Small intestine (tissue), 7 donors: ENCODE measurements around the gene EFEMP2. TPM values are rescaled to one million over a fixed set of nuclear protein-coding genes. Genes with fewer than 3 reads are reported as not detected.

Source experiments
- DNase-seq, 2 donors: peaks; one replicate each; pipeline versions ENCODE4 v3.0.0 to v3.0.0-alpha.2; 2013
- FAIRE-seq: peaks from 2 replicates; lab custom pipeline; 2012; peaks lifted over from hg19 to GRCh38; lab: Jason Lieb, UNC
- H3K27ac ChIP-seq, 3 donors: one replicate each; pipeline ENCODE4 v1.5.1; 2013; ENCODE audit warnings: low read length in 2 of 3, mild to moderate bottlenecking in 2 of 3, control low read depth in 1 of 3, inconsistent platforms in 1 of 3, low read depth in 1 of 3, moderate library complexity in 1 of 3
- H3K27me3 ChIP-seq, 3 donors: one replicate each; pipeline ENCODE4 v1.6.1; 2013; ENCODE audit warnings: low read length in 3 of 3, inconsistent platforms in 1 of 3; ENCODE audit not compliant: control insufficient read depth in 3 of 3, insufficient read depth in 3 of 3
- H3K36me3 ChIP-seq, 3 donors: one replicate each; pipeline ENCODE4 v1.6.1; 2013; ENCODE audit warnings: low read length in 3 of 3, inconsistent platforms in 1 of 3, low read depth in 1 of 3, mild to moderate bottlenecking in 1 of 3, moderate library complexity in 1 of 3; ENCODE audit not compliant: control insufficient read depth in 3 of 3, insufficient read depth in 2 of 3
- H3K4me1 ChIP-seq, 3 donors: one replicate each; pipeline ENCODE4 v1.6.1; 2013; ENCODE audit warnings: low read length in 2 of 3, inconsistent platforms in 1 of 3, low read depth in 1 of 3, mild to moderate bottlenecking in 1 of 3, moderate library complexity in 1 of 3; ENCODE audit not compliant: control insufficient read depth in 3 of 3, insufficient read depth in 2 of 3
- H3K4me3 ChIP-seq, 3 donors: one replicate each; pipeline ENCODE4 v1.5.1; 2013; ENCODE audit warnings: low read length in 3 of 3, control low read depth in 1 of 3, inconsistent platforms in 1 of 3, low read depth in 1 of 3, mild to moderate bottlenecking in 1 of 3, moderate library complexity in 1 of 3
- H3K9me3 ChIP-seq, 2 donors: one replicate each; pipeline ENCODE4 v1.6.1; 2013; ENCODE audit warnings: low read depth in 1 of 2, low read length in 1 of 2; ENCODE audit not compliant: control insufficient read depth in 2 of 2, insufficient read depth in 1 of 2
- WGBS, 3 donors: extraction: QIAGEN DNeasy Blood & Tissue Kit; methylation state at CpG; one replicate each; pipeline ENCODE4 v1.1.7; 2013; 5-methylcytosine and 5-hydroxymethylcytosine counted together
- polyA plus RNA-seq, 4 donors: library from polyadenylated mRNA; stranded (reverse) in 3 of 4; unstranded in 1 of 4; fragments of 200-250 nt in 3 of 4; fragments of 120-200 nt in 1 of 4; gene quantifications; one replicate each; pipeline versions ENCODE4 v1.2.1 to v1.2.3, GENCODE V29; 2013
- donor health status: healthy with polysubstance abuse.
- donor health status: control.
- donor health status: control.
- donor health status: Bipolar disorder and iron deficiency.
- donor health status: healthy.

EFEMP2 gene
- polyA plus RNA-seq, 4 donors, result 4.7 to 18.0 (median 12.1) TPM

GRCh38 chr11:65885808-65886536, 13.4 kb upstream of the EFEMP2 start:
- 67 to 88% (median 77%) methylated on average over 12 of the region's 12 CpGs for WGBS, 3 donors
- H3K4me3 ChIP-seq, result no peak overlapping the region
- FAIRE-seq (no peak), DNase-seq (peak in 1 of 2 donors; percentile 70)
- no peaks in the 10 kb centered on the region for H3K9me3 ChIP-seq
- peaks cover 0 to 61% (median 13%) of the 10 kb centered on the region in 3 donors for H3K36me3 ChIP-seq
- H3K27ac ChIP-seq, result peak overlapping the region in 2 of 3 donors; percentile 64 to 95
- H3K4me1 ChIP-seq, result peaks cover 8 to 47% (median 11%) of the 10 kb centered on the region in 3 donors
- H3K27me3 ChIP-seq, result peaks cover 0 to 9% (median 0%) of the 10 kb centered on the region in 3 donors

DNA sequence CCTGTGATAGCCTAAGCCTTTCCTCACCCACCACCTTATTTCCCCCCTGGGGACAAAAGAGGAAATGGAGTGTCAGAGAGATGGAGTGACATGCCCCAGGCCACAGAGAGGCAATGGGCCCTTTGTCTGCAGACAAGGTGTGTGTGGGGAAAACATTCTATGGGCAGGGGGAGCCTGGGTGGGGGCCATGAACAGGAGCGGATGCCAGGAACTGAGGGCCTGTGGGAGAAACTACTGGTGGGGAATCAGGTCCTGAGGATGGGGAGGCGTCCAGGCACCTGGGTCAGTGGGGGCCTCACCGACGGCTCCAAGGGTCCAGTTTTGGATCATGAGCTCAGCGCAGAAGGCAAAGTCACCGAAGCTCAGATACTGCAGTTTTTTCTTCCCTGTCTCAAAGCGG, 12.6 kb upstream of the EFEMP2 start:
- H3K9me3 ChIP-seq, result no peaks in the 10 kb centered on the region
- peaks cover 0 to 65% (median 13%) of the 10 kb centered on the region in 3 donors for H3K36me3 ChIP-seq
- peaks cover 0 to 9% (median 0%) of the 10 kb centered on the region in 3 donors for H3K27me3 ChIP-seq
- H3K27ac ChIP-seq, result no peak overlapping the region
- 93 to 97% (median 95%) methylated on average over 7 of the region's 7 CpGs for WGBS, 3 donors
- peaks cover 8 to 47% (median 11%) of the 10 kb centered on the region in 3 donors for H3K4me1 ChIP-seq
- DNase-seq, result no peak
- H3K4me3 ChIP-seq, result no peak overlapping the region
- FAIRE-seq, result no peak

GRCh38 chr11:65884716-65885092, 12.1 kb upstream of the EFEMP2 start:
- FAIRE-seq, result no peak

GRCh38 chr11:65883786-65884715, 11.5 kb upstream of the EFEMP2 start:
- peaks cover 8 to 35% (median 9%) of the 10 kb centered on the region in 3 donors for H3K4me1 ChIP-seq
- H3K4me3 ChIP-seq, result no peak overlapping the region
- no peaks in the 10 kb centered on the region for H3K9me3 ChIP-seq
- H3K36me3 ChIP-seq, result peaks cover 0 to 69% (median 13%) of the 10 kb centered on the region in 3 donors
- FAIRE-seq (no peak), DNase-seq (no peak)
- H3K27me3 ChIP-seq, result peaks cover 0 to 2% (median 0%) of the 10 kb centered on the region in 3 donors
- 81 to 87% (median 83%) methylated on average over 28 of the region's 28 CpGs for WGBS, 3 donors
- no peak overlapping the region for H3K27ac ChIP-seq

More at GRCh38 chr11:65884716-65885092, 12.1 kb upstream of the EFEMP2 start:
- H3K4me1 ChIP-seq, result peaks cover 8 to 41% (median 11%) of the 10 kb centered on the region in 3 donors
- 12 to 20% (median 15%) methylated on average over 9 of the region's 9 CpGs for whole genome bisulfite sequencing, 3 donors
- peaks cover 0 to 8% (median 0%) of the 10 kb centered on the region in 3 donors for H3K27me3 ChIP-seq
- peak overlapping the region in 1 of 3 donors; percentile 4 for H3K27ac ChIP-seq
- peak; percentile 74 to 85 for DNase-seq
- H3K9me3 ChIP-seq, result no peaks in the 10 kb centered on the region
- H3K36me3 ChIP-seq, result peaks cover 0 to 69% (median 13%) of the 10 kb centered on the region in 3 donors
- no peak overlapping the region for H3K4me3 ChIP-seq

DNA sequence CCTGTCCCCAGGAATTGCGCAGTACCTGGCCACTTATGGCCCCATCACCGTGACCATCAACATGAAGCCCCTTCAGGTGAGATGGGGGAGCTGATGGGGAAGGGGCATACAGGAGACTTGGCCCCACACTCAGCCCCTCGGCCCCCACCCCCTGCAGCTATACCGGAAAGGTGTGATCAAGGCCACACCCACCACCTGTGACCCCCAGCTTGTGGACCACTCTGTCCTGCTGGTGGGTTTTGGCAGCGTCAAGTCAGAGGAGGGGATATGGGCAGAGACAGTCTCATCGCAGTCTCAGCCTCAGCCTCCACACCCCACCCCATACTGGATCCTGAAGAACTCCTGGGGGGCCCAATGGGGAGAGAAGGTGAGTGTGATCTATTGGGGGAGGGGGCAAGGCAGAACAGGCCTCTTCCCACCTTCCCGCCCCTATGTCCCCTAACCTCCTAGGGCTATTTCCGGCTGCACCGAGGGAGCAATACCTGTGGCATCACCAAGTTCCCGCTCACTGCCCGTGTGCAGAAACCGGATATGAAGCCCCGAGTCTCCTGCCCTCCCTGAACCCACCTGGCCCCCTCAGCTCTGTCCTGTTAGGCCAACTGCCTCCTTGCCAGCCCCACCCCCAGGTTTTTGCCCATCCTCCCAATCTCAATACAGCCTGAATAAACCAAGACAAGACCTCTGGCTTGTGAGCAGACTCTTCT, 10.6 kb upstream of the EFEMP2 start:
- peaks cover 8 to 30% (median 9%) of the 10 kb centered on the region in 3 donors for H3K4me1 ChIP-seq
- no peak for DNase-seq
- FAIRE-seq, result no peak
- peaks cover 0 to 69% (median 13%) of the 10 kb centered on the region in 3 donors for H3K36me3 ChIP-seq
- WGBS, 3 donors, result 92 to 94% (median 94%) methylated on average over 12 to 13 of the region's 13 CpGs
- H3K27ac ChIP-seq, result no peak overlapping the region
- no peaks in the 10 kb centered on the region for H3K27me3 ChIP-seq
- H3K4me3 ChIP-seq, result no peak overlapping the region
- H3K9me3 ChIP-seq, result no peaks in the 10 kb centered on the region

- H3K27ac ChIP-seq, result no peak overlapping the region
- peaks cover 0 to 68% (median 13%) of the 10 kb centered on the region in 3 donors for H3K36me3 ChIP-seq
- DNase-seq (no peak), FAIRE-seq (no peak)
- WGBS, 3 donors, result 88 to 93% (median 92%) methylated on average over 30 of the region's 30 CpGs
- peaks cover 4 to 25% (median 5%) of the 10 kb centered on the region in 3 donors for H3K4me1 ChIP-seq
- no peaks in the 10 kb centered on the region for H3K9me3 ChIP-seq
- no peaks in the 10 kb centered on the region for H3K27me3 ChIP-seq
- no peak overlapping the region for H3K4me3 ChIP-seq
These were observed 9.8 kb upstream of the EFEMP2 start for GRCh38 chr11:65882120-65883057.

- H3K36me3 ChIP-seq, result peaks cover 0 to 58% (median 13%) of the 10 kb centered on the region in 3 donors
- WGBS, 3 donors, result 61 to 83% (median 69%) methylated on average over 7 of the region's 7 CpGs
- FAIRE-seq (no peak), DNase-seq (no peak)
- peaks cover 0 to 11% (median 2%) of the 10 kb centered on the region in 3 donors for H3K4me1 ChIP-seq
- H3K9me3 ChIP-seq, result no peaks in the 10 kb centered on the region
- no peaks in the 10 kb centered on the region for H3K27me3 ChIP-seq
- H3K4me3 ChIP-seq, result no peak overlapping the region
- H3K27ac ChIP-seq, result peak overlapping the region in 1 of 3 donors; percentile 25
These were observed 8.3 kb upstream of the EFEMP2 start for GRCh38 chr11:65880844-65881421.
